Neural crest cell (in vitro differentiated cells): Measurements from ENCODE around the gene VGLL4. TPM values are rescaled to one million over a fixed set of nuclear protein-coding genes. Genes with fewer than 3 reads are reported as not detected.

Experiments used
- DNase-seq: peaks from one replicate; pipeline ENCODE4 v3.0.0; 2021; ENCODE audit warnings: low read depth, mixed read lengths, low spot score
- H3K27ac Mint-ChIP-seq: one replicate; pipeline ENCODE4 v1.8.0; 2021; ENCODE audit warnings: mild to moderate bottlenecking, mixed read lengths; ENCODE audit not compliant: unreplicated experiment
- H3K27me3 Mint-ChIP-seq: 2 replicates; pipeline ENCODE4 v1.8.0; 2021; ENCODE audit warnings: low read depth, mild to moderate bottlenecking, mixed read lengths
- H3K36me3 Mint-ChIP-seq: 2 replicates; pipeline ENCODE4 v1.8.0; 2021; ENCODE audit warnings: low read depth, mild to moderate bottlenecking, mixed read lengths
- H3K4me1 Mint-ChIP-seq: 2 replicates; pipeline ENCODE4 v1.8.0; 2021; ENCODE audit warnings: mixed read lengths
- H3K4me3 Mint-ChIP-seq: one replicate; pipeline ENCODE4 v1.8.0; 2021; ENCODE audit warnings: mild to moderate bottlenecking, mixed read lengths
- H3K9me3 Mint-ChIP-seq: 2 replicates; pipeline ENCODE4 v1.8.0; 2021; ENCODE audit warnings: mixed read lengths
- CTCF ChIP-seq: fragments of 200-600 bp; sonication (generic); conservative IDR thresholded peaks from 2 replicates; pipeline ENCODE4 v1.5.0; 2021; ENCODE audit warnings: antibody characterized with exemption, mild to moderate bottlenecking
- total RNA-seq: library from RNA; stranded (reverse); gene quantifications from 2 replicates; pipeline ENCODE4 v1.2.1, GENCODE V29; 2021

Gene VGLL4
- total RNA-seq, 1 donor from 2014 or later, result 82.8 TPM

DNA sequence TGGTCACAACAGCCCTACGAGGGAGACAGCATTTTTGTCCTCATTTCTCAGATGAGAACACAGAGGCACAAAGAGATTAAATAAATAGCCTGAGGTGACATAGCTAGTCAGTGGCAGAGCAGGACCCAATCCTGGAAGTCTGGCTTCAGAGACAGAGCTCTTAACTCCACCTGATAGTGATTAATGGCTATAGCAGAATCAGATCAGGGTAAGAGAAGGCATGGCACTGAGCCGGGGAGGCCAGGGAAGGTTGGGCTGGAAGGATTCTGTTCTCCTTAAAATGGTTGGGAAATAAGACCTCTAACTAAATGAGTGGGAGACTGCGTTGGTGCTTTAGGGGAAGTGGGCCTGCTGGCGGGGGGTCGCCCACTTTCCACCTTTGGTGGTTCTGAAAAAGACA, 104.5 kb downstream of the VGLL4 start:
- no peaks in the 10 kb centered on the region for H3K27me3 Mint-ChIP-seq
- H3K27ac Mint-ChIP-seq, result no peak overlapping the region
- H3K9me3 Mint-ChIP-seq, result no peaks in the 10 kb centered on the region
- H3K4me3 Mint-ChIP-seq, result no peak overlapping the region
- no peak for DNase-seq
- H3K4me1 Mint-ChIP-seq, result no peaks in the 10 kb centered on the region
- no peaks in the 10 kb centered on the region for H3K36me3 Mint-ChIP-seq
- TF ChIP-seq CTCF, result no peak

- no peaks in the 10 kb centered on the region for H3K9me3 Mint-ChIP-seq
- DNase-seq, result no peak
- H3K27ac Mint-ChIP-seq, result no peak overlapping the region
- TF ChIP-seq CTCF, result no peak
- no peaks in the 10 kb centered on the region for H3K36me3 Mint-ChIP-seq
- no peaks in the 10 kb centered on the region for H3K27me3 Mint-ChIP-seq
- H3K4me1 Mint-ChIP-seq, result peaks cover under 1% of the 10 kb centered on the region
- no peak overlapping the region for H3K4me3 Mint-ChIP-seq
Observed at GRCh38 chr3:11538581-11538980, 105.1 kb downstream of the VGLL4 start.

- no peak for DNase-seq
- H3K4me1 Mint-ChIP-seq, result peaks cover 14% of the 10 kb centered on the region
Observed at GRCh38 chr3:11536936-11537612, 106.6 kb downstream of the VGLL4 start.

DNA sequence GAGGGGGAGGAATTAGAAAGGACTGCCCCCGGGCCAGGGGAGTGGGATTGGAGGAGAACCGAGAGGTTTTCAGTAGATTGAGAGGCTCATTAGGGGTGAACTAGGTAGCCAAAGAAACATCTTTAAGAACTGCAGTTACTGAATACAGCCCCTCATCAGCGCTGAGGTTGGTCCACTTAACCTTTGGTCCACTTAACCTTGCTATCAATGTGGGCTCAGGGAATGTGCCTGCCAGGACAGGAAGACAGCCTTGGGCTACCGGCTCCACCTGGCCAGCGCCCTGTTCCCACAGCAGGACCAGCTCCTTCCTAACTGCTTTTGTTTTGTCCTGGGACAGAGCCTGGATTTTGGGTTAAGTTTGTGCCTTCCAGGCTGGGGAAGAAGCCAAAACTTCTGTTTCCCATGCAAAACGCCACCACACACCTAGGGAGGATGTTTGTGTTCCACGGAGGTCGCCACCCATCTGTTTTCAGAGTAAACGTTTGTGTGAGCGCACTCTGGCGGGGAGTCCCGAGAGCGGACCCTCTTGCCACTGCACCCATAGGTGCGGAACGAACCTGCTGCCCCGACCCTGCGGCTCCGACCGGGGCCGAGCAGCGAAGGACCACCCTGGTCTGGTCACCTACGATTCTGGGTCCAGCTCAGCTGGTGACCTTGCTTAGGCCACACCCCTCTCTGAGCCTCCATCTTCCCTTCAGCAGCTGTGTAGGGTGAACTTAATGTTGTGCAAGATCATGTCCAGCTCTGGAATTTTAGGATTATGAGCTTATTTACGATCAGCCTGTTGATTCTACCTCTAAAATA, 107.4 kb downstream of the VGLL4 start:
- H3K4me3 Mint-ChIP-seq, result no peak overlapping the region
- no peak for TF ChIP-seq CTCF
- H3K9me3 Mint-ChIP-seq, result no peaks in the 10 kb centered on the region
- H3K27ac Mint-ChIP-seq, result no peak overlapping the region
- peaks cover 16% of the 10 kb centered on the region for H3K4me1 Mint-ChIP-seq
- H3K36me3 Mint-ChIP-seq, result no peaks in the 10 kb centered on the region
- no peak for DNase-seq
- peaks cover 10% of the 10 kb centered on the region for H3K27me3 Mint-ChIP-seq

More at GRCh38 chr3:11536936-11537612, 106.6 kb downstream of the VGLL4 start:
- Mint-ChIP-seq H3K9me3 (no peaks in the 10 kb centered on the region), H3K27ac (peak overlapping the region; percentile 20), H3K27me3 (peaks cover 7% of the 10 kb centered on the region), H3K36me3 (no peaks in the 10 kb centered on the region), H3K4me3 (no peak overlapping the region)
- TF ChIP-seq CTCF, result no peak

DNA sequence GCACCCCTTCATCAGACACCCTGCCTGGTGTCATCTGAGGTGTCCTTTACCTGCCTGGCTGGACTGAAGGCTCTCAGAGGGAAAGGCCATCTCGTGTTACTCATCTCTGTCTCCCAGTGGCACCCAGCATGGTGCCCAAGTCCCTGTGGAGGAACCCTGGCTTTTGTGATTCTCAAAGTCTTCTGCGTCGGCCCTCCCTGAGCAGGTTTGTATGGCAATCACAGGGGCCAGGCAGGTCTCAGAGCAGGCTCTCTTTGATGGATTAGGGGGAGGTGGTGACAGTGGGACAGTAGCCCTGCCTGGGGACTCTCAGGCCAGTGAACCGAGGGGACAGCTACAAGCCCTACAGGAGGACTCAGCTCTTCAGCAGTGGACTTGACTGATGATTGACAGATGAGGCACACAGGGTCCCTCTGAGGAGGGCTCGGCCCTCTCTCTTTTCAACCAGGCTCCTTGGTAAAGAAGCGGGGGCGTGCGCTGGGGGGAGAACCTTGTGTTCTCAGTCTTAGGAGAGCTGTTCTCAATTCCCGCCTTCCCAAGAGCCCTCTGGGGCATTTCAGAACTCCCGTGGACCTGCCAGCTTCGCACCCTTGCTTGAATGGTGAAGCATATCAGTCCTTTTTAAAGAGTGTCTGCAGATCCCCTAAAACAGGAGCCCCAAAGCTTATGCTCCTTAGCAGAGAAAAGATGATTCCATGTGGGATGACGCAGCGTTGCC, 108.3 kb downstream of the VGLL4 start:
- Mint-ChIP-seq H3K4me3 (no peak overlapping the region), H3K36me3 (no peaks in the 10 kb centered on the region), H3K9me3 (no peaks in the 10 kb centered on the region), H3K27me3 (peaks cover 10% of the 10 kb centered on the region), H3K4me1 (peaks cover 19% of the 10 kb centered on the region), H3K27ac (no peak overlapping the region)
- no peak for DNase-seq
- no peak for TF ChIP-seq CTCF
